Spleen (tissue), 11 donors: ENCODE results near the gene FBLN2. TPM values are rescaled to one million over a fixed set of nuclear protein-coding genes. Genes with fewer than 3 reads are reported as not detected.
A peak's percentile ranks its signal among the peaks of the same experiment; 100 is the strongest.

Source experiments
- DNase-seq: peaks from one replicate; pipeline ENCODE4 v3.0.0-alpha.2; 2020
- H3K27ac ChIP-seq, 8 donors: fragments of 200-600 bp; sonication (generic) in 7 of 8; 1 replicate in 4 of 8; 2 replicates in 4 of 8; pipeline versions ENCODE4 v1.5.0 to v1.8.0; 2016 to 2021; ENCODE audit warnings: inconsistent platforms in 4 of 8, mild to moderate bottlenecking in 4 of 8, moderate library complexity in 1 of 8
- H3K27me3 ChIP-seq, 7 donors: fragments of 200-600 bp; sonication (generic) in 6 of 7; replicated peaks in 1 of 7; 1 replicate in 4 of 7; 2 replicates in 3 of 7; pipeline versions ENCODE4 v1.5.0 to v1.8.0; 2016 to 2021; ENCODE audit warnings: inconsistent platforms in 3 of 7, mild to moderate bottlenecking in 1 of 7
- H3K36me3 ChIP-seq, 6 donors: fragments of 200-600 bp; sonication (generic) in 5 of 6; 1 replicate in 4 of 6; 2 replicates in 2 of 6; pipeline versions ENCODE4 v1.5.0 to v1.8.0; 2016 to 2021; ENCODE audit warnings: inconsistent platforms in 2 of 6
- H3K4me1 ChIP-seq, 6 donors: fragments of 200-600 bp; sonication (generic) in 5 of 6; 1 replicate in 3 of 6; 2 replicates in 3 of 6; pipeline versions ENCODE4 v1.5.0 to v1.8.0; 2016 to 2021; ENCODE audit warnings: inconsistent platforms in 3 of 6
- H3K4me3 ChIP-seq, 8 donors: fragments of 200-600 bp; sonication (generic) in 7 of 8; 1 replicate in 4 of 8; 2 replicates in 4 of 8; pipeline versions ENCODE4 v1.5.0 to v1.8.0; 2016 to 2021; ENCODE audit warnings: inconsistent platforms in 4 of 8, mild to moderate bottlenecking in 4 of 8, moderate library complexity in 2 of 8
- H3K9me3 ChIP-seq, 8 donors: fragments of 200-600 bp; sonication (generic) in 7 of 8; 1 replicate in 4 of 8; 2 replicates in 4 of 8; pipeline versions ENCODE4 v1.5.0 to v1.8.0; 2016 to 2021; ENCODE audit warnings: inconsistent platforms in 4 of 8
- CTCF ChIP-seq, 11 experiments: fragments of 200-600 bp in 7 of 11; fragments of 450-650 bp in 4 of 11; sonication (generic) in 4 of 11; IDR thresholded peaks in 8 of 11; conservative IDR thresholded peaks in 3 of 11; 1 replicate in 7 of 11; 2 replicates in 4 of 11; pipeline versions ENCODE4 v1.4.0 to v1.8.0; 2016 to 2021; ENCODE audit warnings: antibody characterized with exemption in 11 of 11, inconsistent platforms in 4 of 11, mild to moderate bottlenecking in 1 of 11
- POLR2A ChIP-seq, 3 donors: fragments of 450-650 bp; IDR thresholded peaks; one replicate each; pipeline ENCODE4 v1.5.1; 2017; ENCODE audit warnings: antibody characterized with exemption in 3 of 3, mild to moderate bottlenecking in 1 of 3
- POLR2AphosphoS5 ChIP-seq, 3 donors: sonication (generic); formaldehyde crosslinking; IDR thresholded peaks; one replicate each; pipeline ENCODE4 v1.5.1; 2017; ENCODE audit warnings: antibody characterized with exemption in 3 of 3
- WGBS, 5 donors: extraction: QIAGEN DNeasy Blood & Tissue Kit in 3 of 5; methylation state at CpG; one replicate each; pipeline versions ENCODE4 v1.1.5 to v1.1.7; 2013 to 2018; 5-methylcytosine and 5-hydroxymethylcytosine counted together
- intact Hi-C: fragments of 100-400 bp; cut with DNase I; formaldehyde crosslinking; loops from one replicate; pipeline ENCODE4 v1.15.0; 2023; ENCODE audit warnings: low total_unique reads
- polyA plus RNA-seq, 3 donors: library from polyadenylated mRNA; stranded (reverse); fragments of 200-250 nt; gene quantifications; one replicate each; pipeline ENCODE4 v1.2.1, GENCODE V29; 2013
- total RNA-seq, 7 donors: library from RNA; depleted of rRNA in 3 of 7; stranded (reverse); fragments of >200 nt in 3 of 7; fragmentation: NEBNext Ultra II Directional in 4 of 7; extraction: Animal tissue kit (Norgen Biotek cat#: 25700) in 4 of 7; gene quantifications; one replicate each; pipeline versions ENCODE4 v1.1.0 to v1.2.1, GENCODE V29; 2016 to 2021
- donor health status: healthy with polysubstance abuse.
- donor health status: DM: no; HTN: no; CAD: no; lungs with moderate emphysema.
- donor health status: DM: no; HTN: no; CAD: no.
- donor health status: Bipolar disorder and iron deficiency.
- donor health status: healthy.
- donor health status: DM: no; HTN: no; CAD: no.
- donor health status: DM: yes; HTN: yes; CAD: no.

Gene FBLN2
- total and polyA plus RNA-seq, 10 donors: 6.1 to 28.2 (median 12.5) TPM

- TF ChIP-seq POLR2AphosphoS5 (IDR thresholded peaks at IDR 0.05): no peak
- H3K4me1 ChIP-seq: no peaks in the 10 kb centered on the region
- intact Hi-C loops: no loop called here
These were observed 65.7 kb downstream of the FBLN2 start for GRCh38 chr3:13614607-13615006.

GRCh38 chr3:13615019-13615528 lies 66.1 kb downstream of the FBLN2 start:
- intact Hi-C loops: no loop called here
- 86 to 91% (median 87%) methylated on average over 4 of the region's 4 CpGs for WGBS, 5 donors
- Histone ChIP-seq H3K4me3 (no peak overlapping the region), H3K27ac (no peak overlapping the region), H3K4me1 (no peaks in the 10 kb centered on the region), H3K36me3 (peaks cover 0 to 12% (median 0%) of the 10 kb centered on the region in 6 donors), H3K27me3 (peaks cover 0 to 1% (median 0%) of the 10 kb centered on the region in 7 donors), H3K9me3 (peaks cover 0 to 11% (median 0%) of the 10 kb centered on the region in 8 donors)
- DNase-seq: peak; percentile 29
- no peak for TF ChIP-seq POLR2AphosphoS5 (IDR thresholded peaks at IDR 0.05)
- no peak for TF ChIP-seq CTCF (IDR thresholded peaks at IDR 0.05 in 8 of 11, conservative IDR thresholded peaks at IDR 0.05 in 3 of 11)
- TF ChIP-seq POLR2A (IDR thresholded peaks at IDR 0.05): no peak

More at GRCh38 chr3:13614607-13615006, 65.7 kb downstream of the FBLN2 start:
- H3K4me3 ChIP-seq: no peak overlapping the region
- DNase-seq: no peak
- H3K9me3 ChIP-seq: peaks cover 0 to 11% (median 0%) of the 10 kb centered on the region in 8 donors
- no peak overlapping the region for H3K27ac ChIP-seq
- H3K27me3 ChIP-seq: peaks cover 0 to 6% (median 0%) of the 10 kb centered on the region in 7 donors
- 85 to 97% (median 92%) methylated on average over 2 of the region's 2 CpGs for WGBS, 5 donors
- H3K36me3 ChIP-seq: peaks cover 0 to 17% (median 0%) of the 10 kb centered on the region in 6 donors

GRCh38 chr3:13616359-13616758 lies 67.4 kb downstream of the FBLN2 start:
- Histone ChIP-seq H3K27ac (no peak overlapping the region), H3K27me3 (no peaks in the 10 kb centered on the region), H3K4me1 (no peaks in the 10 kb centered on the region), H3K9me3 (peaks cover 0 to 11% (median 0%) of the 10 kb centered on the region in 8 donors), H3K4me3 (no peak overlapping the region), H3K36me3 (peaks cover 0 to 12% (median 0%) of the 10 kb centered on the region in 6 donors)
- peak; percentile 56 for DNase-seq
- intact Hi-C loops: no loop called here
- TF ChIP-seq CTCF (IDR thresholded peaks at IDR 0.05 in 8 of 11, conservative IDR thresholded peaks at IDR 0.05 in 3 of 11) (no peak), POLR2AphosphoS5 (IDR thresholded peaks at IDR 0.05) (no peak), POLR2A (IDR thresholded peaks at IDR 0.05) (no peak)
- WGBS, 5 donors: 77 to 94% (median 81%) methylated on average over 5 to 7 of the region's 7 CpGs

- Histone ChIP-seq H3K4me3 (no peak overlapping the region), H3K36me3 (peaks cover 0 to 12% (median 0%) of the 10 kb centered on the region in 6 donors), H3K4me1 (peaks cover 0 to under 1% (median 0%) of the 10 kb centered on the region in 6 donors), H3K9me3 (peaks cover 0 to 11% (median 0%) of the 10 kb centered on the region in 8 donors), H3K27me3 (no peaks in the 10 kb centered on the region), H3K27ac (no peak overlapping the region)
- DNase-seq: no peak
- intact Hi-C loops: no loop called here
- no peak for TF ChIP-seq POLR2A (IDR thresholded peaks at IDR 0.05)
- no peak for TF ChIP-seq CTCF (IDR thresholded peaks at IDR 0.05 in 8 of 11, conservative IDR thresholded peaks at IDR 0.05 in 3 of 11)
- TF ChIP-seq POLR2AphosphoS5 (IDR thresholded peaks at IDR 0.05): no peak
- WGBS, 5 donors: 88 to 97% (median 91%) methylated on average over 3 of the region's 3 CpGs
These were observed 68.3 kb downstream of the FBLN2 start for GRCh38 chr3:13617097-13617738.
